IPS-15b (cell line): Measurements from ENCODE around the gene DISP2.

ENCODE experiments used
- H3K27me3 ChIP-seq: one replicate; pipeline ENCODE4 v1.6.1; 2013; ENCODE audit warnings: low read length; ENCODE audit not compliant: control insufficient read depth, insufficient read depth
- H3K36me3 ChIP-seq: one replicate; pipeline ENCODE4 v1.6.1; 2013; ENCODE audit warnings: low read length; ENCODE audit not compliant: control insufficient read depth, insufficient read depth
- H3K4me1 ChIP-seq: one replicate; pipeline ENCODE4 v1.6.1; 2013; ENCODE audit warnings: mild to moderate bottlenecking, low read length; ENCODE audit not compliant: control insufficient read depth, insufficient read depth
- H3K4me3 ChIP-seq: one replicate; pipeline ENCODE4 v1.5.1; 2013; ENCODE audit warnings: low read depth, low read length
- H3K9ac ChIP-seq: one replicate; pipeline ENCODE4 v1.6.1; 2013; ENCODE audit warnings: low read depth, mild to moderate bottlenecking, low read length
- H3K9me3 ChIP-seq: one replicate; pipeline ENCODE4 v1.6.1; 2013; ENCODE audit warnings: mild to moderate bottlenecking, low read length; ENCODE audit not compliant: control insufficient read depth, insufficient read depth

Gene DISP2

DNA sequence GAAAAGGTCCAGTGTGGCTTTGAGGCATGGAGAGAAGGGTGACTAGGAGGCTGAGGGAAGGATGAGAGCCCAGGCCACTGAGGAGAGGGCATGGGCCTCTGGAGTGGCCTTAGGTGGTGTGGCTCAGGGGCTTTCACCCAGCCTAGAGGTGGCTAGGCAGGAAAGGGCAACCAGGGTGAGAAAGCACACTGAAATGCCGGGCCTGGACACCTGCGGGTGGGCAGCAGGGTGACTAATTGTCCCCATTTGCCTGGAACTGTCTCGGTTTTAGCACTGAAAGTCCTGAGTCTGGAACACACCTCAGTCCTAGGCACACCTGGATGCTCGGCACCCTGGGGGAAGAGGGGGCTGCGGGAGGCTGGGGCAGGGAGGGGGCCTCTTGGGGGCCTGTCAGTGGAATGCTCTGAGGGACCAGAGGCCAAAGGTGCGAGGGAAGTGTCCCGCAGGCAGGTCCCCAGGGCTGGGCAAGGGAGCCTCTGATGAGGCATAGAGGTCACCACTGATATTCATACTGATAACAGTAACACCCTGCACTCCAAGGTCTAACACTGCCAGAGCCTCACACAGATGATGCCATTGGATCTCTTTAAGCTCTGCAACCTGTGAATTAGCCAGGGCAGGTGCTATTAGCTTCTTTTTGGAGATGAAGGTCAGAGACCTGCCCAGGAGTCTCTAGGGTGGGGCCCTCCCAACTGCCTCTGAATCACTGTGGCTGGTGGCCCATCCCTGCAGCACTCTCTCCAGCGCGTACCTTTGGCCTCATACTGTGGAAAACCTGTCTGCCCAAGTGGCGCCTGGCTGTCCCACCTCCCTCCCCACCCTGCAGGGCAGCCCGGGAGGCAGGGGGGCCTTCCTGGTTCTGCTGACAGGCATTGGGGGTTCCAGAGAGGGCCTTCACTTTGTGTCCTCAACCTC lies 10.2 kb upstream of the DISP2 start:
- no peaks in the 10 kb centered on the region for H3K9me3 ChIP-seq
- no peak overlapping the region for H3K9ac ChIP-seq
- H3K27me3 ChIP-seq: peaks cover 4% of the 10 kb centered on the region
- H3K4me1 ChIP-seq: no peaks in the 10 kb centered on the region
- H3K4me3 ChIP-seq: no peak overlapping the region
- H3K36me3 ChIP-seq: no peaks in the 10 kb centered on the region

DNA sequence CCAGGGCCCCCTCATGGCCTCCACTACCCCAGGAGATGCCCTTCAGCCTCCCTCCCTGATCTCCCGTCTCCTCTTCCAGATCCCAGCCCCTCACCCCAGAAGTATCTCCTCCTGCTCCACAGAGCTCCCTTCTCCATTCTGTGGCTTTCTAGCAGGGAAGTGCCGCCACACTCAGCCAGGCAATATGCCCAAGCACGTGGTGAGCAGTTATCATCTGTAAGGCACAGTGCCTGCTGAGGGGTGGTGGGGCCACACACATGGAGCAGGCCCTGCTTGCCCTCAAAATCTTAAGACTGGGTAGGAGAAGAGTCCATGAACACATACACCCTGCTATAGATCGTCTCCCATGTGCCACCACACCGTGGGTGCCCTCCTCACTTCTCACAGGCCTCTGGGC lies 9.5 kb upstream of the DISP2 start:
- Histone ChIP-seq H3K27me3 (peaks cover 7% of the 10 kb centered on the region), H3K4me3 (no peak overlapping the region), H3K4me1 (no peaks in the 10 kb centered on the region), H3K36me3 (no peaks in the 10 kb centered on the region), H3K9me3 (no peaks in the 10 kb centered on the region), H3K9ac (no peak overlapping the region)

DNA sequence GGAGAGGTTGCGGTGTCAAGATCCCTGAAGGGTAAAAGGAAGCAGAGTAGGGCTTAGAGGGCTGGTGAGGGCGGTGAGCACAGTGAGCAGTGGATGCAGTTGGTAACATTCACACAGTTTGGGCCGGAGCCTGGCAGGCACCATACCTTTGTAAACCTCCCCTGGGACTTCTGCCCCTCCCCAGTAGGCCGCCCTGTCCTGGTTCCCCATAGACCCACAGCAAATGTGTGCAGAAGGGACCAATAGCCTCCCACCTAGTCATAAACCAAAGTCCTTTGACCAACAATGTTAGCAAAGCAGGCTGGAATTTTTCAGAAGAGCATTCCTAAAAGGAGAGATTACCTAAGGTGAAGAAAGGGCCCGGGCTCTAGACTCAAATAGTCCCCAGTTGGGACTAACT lies 8.9 kb upstream of the DISP2 start:
- Histone ChIP-seq H3K27me3 (peaks cover 10% of the 10 kb centered on the region), H3K9me3 (no peaks in the 10 kb centered on the region), H3K4me3 (no peak overlapping the region), H3K36me3 (no peaks in the 10 kb centered on the region), H3K4me1 (peaks cover 4% of the 10 kb centered on the region), H3K9ac (no peak overlapping the region)

DNA sequence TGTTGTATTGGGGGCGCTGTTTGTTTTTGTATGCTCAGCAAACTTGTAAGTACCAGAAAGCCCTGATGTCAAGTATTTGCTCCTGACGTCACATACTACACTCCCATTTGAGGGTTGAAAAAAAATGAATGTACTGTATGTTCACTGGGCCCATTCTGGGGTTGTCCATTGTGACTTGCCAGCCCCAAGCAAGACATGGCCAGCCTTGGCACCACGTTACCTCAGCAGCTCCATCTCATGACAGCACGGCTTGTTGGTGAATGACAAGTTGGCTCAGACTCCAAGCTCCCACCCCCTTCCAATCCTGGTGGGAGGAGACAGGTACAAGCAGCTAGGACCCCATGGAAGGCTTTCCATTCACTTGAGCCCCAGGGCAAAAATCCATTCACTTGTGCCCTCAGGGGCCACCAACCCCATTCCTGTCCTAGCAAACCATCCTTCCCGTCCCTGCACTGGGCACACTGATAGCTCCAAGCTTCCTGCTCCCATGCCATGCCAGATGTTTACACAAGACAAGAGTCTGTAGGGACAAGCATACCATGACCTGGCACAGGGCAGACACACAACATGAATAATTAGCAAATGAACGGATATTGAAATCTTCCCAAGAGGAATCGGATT lies 5.6 kb upstream of the DISP2 start:
- Histone ChIP-seq H3K9ac (no peak overlapping the region), H3K27me3 (peaks cover 28% of the 10 kb centered on the region), H3K9me3 (no peaks in the 10 kb centered on the region), H3K4me1 (peaks cover 9% of the 10 kb centered on the region), H3K36me3 (no peaks in the 10 kb centered on the region), H3K4me3 (no peak overlapping the region)

DNA sequence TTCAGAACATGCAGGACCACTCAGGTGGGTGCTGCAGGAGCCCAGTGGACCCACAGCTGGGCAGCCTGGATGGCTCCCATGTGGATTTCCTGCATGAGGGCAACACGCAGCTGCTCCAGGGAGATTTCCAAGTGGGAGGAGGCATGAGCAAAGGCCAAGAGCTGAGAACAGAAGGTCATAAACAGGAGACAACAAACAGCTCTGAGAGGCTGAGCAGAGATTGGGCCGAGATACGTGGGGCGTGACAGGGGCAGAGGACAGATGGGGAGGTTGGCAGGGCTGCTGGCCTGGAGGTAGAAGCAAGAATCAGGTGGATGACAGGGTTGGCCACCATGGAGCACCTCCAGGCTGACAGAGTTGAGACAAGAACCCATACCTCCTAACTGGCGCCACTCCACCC lies 4.3 kb upstream of the DISP2 start:
- no peaks in the 10 kb centered on the region for H3K36me3 ChIP-seq
- no peaks in the 10 kb centered on the region for H3K9me3 ChIP-seq
- H3K9ac ChIP-seq: no peak overlapping the region
- H3K27me3 ChIP-seq: peaks cover 28% of the 10 kb centered on the region
- H3K4me3 ChIP-seq: no peak overlapping the region
- H3K4me1 ChIP-seq: peaks cover 9% of the 10 kb centered on the region

DNA sequence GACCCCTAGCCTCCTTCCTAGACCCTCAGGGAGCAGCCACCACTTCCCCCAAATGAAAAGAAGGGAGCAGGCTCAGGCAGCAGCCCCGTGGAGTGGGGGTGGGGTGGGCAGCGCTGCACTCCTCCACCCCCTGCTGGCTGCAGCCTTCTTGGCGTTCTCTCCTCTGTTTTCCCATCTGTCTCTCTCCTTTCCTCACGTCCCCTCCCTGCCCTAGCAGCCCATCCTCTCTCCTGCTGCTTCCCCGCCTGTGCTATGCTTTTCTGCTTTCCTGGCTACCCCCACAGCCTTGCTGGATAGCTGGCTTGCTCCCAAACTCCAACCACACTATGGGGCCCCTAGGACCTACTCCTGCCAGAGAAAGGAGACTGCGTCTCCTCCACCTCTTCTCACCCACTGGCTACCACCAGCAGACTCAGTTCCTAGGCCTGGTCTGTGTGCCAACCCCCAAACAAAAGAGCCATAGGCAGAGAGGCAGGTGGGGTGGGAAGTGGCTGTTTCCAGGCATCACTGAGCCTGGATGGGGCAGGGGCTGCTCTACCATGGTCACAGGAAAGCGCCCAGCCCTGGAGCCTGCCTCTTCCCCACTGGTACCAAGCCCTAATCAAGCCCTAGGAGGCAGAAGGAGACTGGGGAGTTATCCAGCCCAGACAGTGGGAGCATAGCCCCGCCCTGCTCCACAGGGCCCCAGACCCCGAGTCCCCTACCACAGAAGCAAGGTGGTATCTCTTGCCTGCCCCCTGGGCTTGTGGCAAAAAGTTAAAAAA lies 3.4 kb upstream of the DISP2 start:
- Histone ChIP-seq H3K27me3 (peaks cover 37% of the 10 kb centered on the region), H3K9ac (no peak overlapping the region), H3K36me3 (no peaks in the 10 kb centered on the region), H3K9me3 (no peaks in the 10 kb centered on the region), H3K4me3 (peak overlapping the region; percentile 32), H3K4me1 (peaks cover 13% of the 10 kb centered on the region)

DNA sequence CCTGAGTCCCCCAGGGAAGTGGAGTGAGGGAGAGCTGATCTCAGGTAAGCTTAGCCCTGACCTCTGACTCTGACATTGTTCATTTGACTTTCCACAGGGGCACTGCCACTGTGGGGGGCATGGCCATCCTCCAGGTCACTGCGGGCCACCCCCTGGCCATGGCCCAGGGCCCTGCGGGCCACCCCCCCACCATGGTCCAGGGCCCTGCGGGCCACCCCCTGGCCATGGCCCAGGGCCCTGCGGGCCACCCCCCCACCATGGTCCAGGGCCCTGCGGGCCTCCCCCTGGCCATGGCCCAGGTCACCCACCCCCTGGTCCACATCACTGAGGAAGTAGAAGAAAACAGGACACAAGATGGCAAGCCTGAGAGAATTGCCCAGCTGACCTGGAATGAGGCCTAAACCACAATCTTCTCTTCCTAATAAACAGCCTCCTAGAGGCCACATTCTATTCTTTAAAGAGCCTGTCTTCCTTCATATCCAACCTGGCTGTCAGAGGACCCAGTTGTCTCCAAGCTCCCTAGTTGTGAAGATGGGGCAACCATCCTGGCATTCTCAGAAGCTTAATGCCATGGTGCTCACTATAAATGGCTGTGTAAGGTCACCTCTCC lies 1.9 kb upstream of the DISP2 start:
- Histone ChIP-seq H3K27me3 (peaks cover 38% of the 10 kb centered on the region), H3K4me1 (peaks cover 13% of the 10 kb centered on the region), H3K36me3 (no peaks in the 10 kb centered on the region), H3K4me3 (no peak overlapping the region), H3K9me3 (no peaks in the 10 kb centered on the region), H3K9ac (no peak overlapping the region)

DNA sequence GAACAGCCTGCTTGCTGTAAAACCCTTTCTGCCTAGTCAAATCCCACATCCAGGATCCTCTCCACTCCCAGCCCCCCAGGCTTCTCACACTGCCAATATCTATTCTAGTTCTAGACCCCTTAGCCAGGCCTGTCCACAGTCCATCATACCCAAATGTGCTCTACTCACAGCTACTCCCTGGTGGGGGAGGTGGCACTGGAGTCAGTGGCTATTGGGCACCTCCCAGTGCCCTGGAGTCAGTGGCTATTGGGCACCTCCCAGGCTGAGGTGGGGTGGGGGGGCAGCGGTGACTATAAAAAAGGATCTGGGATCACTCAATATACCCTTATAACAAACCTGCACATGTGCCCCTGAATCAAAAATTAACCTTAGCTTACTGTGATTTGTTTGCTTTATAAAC lies 773 bp upstream of the DISP2 start:
- Histone ChIP-seq H3K9ac (no peak overlapping the region), H3K36me3 (no peaks in the 10 kb centered on the region), H3K4me3 (peak overlapping the region; percentile 73), H3K27me3 (peaks cover 50% of the 10 kb centered on the region), H3K9me3 (no peaks in the 10 kb centered on the region), H3K4me1 (peaks cover 13% of the 10 kb centered on the region)

DNA sequence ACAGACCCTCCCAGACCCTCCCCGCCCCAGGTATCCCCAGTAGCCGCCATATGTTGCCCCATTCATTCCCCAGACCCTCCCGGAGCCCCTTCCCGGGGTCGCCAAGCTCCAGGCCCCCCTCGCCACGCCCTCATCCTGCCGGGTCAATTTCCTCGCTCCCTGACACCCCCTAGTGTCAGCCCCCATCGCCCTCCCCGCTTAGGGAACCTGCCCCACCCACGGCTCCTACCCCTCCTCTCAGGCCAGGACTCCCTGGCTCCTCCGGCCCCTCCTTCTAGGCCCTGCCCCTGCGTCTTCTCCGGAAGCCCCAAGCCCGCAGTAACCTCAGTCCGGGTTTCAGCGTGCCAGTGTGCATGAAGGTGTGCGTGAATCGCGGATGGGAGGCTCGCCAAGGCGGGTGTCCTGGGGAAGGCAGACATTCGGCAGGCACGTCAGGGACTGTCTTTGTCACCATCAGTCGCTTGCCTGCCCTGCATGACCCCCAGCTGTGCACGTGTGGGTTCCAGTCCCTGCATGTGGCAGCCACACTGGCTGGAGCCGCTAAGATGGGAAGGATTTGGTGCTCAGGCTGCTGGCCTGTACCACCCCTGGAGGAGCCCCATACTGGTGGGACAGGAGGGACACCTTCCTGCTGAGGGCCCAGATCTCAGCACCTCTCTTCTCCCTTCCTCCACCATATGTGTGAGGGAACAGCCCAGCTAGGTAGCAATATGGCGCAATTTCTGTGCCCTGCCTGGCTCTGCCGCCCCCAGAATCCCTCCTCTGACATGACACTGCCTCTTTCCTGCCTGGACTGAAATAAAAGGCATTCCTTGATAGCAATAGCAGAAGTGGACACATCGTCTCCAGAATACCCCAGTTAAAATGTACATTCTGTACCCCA lies 693 bp downstream of the DISP2 start:
- no peak overlapping the region for H3K9ac ChIP-seq

DNA sequence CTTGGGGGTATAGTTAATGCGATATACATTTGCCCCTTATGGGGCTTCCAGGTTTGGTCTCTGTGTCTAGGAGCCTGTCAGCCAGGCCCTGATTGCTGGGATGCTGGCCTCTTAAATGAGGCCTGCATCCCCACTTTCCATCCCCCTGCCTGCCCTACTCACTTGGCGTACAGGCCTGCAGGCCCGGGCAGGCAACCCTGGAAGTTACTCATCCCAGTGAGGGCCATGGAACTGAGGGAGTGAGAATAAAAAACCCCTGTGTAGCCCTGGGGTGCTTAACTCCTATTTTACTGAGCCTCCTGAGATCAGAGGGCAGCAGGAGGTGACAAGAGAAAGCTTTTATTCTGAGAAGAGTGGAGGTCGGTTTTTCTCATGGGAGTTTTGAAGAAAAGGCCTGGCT lies 2.0 kb downstream of the DISP2 start:
- Histone ChIP-seq H3K27me3 (peaks cover 48% of the 10 kb centered on the region), H3K4me3 (no peak overlapping the region), H3K4me1 (peaks cover 4% of the 10 kb centered on the region), H3K36me3 (no peaks in the 10 kb centered on the region), H3K9me3 (no peaks in the 10 kb centered on the region), H3K9ac (no peak overlapping the region)

More for the DNA sequence above, 693 bp downstream of the DISP2 start:
- H3K9me3 ChIP-seq: no peaks in the 10 kb centered on the region
- H3K36me3 ChIP-seq: no peaks in the 10 kb centered on the region
- H3K4me3 ChIP-seq: peak overlapping the region; percentile 64
- peaks cover 13% of the 10 kb centered on the region for H3K4me1 ChIP-seq
- peaks cover 47% of the 10 kb centered on the region for H3K27me3 ChIP-seq

DNA sequence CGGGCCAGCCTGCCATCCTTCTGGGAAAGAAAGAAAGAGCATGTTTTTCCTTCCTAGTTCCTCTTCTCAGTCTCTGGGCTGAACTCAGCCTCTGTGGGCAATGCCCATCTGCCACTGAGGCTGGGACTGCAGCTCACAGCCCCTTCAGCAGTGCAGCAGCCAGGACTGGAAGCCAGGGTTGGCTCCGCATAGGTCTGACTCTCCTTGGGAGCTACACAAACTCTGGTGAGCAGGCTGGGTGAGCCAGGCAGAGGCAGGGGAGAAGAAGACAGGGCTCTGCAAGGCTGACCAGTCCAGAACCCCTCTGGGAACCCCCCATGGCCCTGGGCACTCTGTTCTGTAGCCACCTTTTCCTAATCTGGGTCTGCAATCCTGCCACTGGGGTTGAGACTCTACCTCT lies 3.6 kb downstream of the DISP2 start:
- no peaks in the 10 kb centered on the region for H3K36me3 ChIP-seq
- no peaks in the 10 kb centered on the region for H3K9me3 ChIP-seq
- no peak overlapping the region for H3K4me3 ChIP-seq
- peaks cover 4% of the 10 kb centered on the region for H3K4me1 ChIP-seq
- H3K27me3 ChIP-seq: peaks cover 46% of the 10 kb centered on the region
- H3K9ac ChIP-seq: no peak overlapping the region
